GM21528 (cell line): ENCODE measurements around the gene DDX42.

ENCODE experiments used
- ATAC-seq: cut with Tn5 transposase; IDR thresholded peaks from one replicate; pipeline ENCODE4 v1.9.1; 2021; ENCODE audit warnings: mild to moderate bottlenecking, moderate library complexity; ENCODE audit not compliant: unreplicated experiment, low FRiP score

The DDX42 gene

DNA sequence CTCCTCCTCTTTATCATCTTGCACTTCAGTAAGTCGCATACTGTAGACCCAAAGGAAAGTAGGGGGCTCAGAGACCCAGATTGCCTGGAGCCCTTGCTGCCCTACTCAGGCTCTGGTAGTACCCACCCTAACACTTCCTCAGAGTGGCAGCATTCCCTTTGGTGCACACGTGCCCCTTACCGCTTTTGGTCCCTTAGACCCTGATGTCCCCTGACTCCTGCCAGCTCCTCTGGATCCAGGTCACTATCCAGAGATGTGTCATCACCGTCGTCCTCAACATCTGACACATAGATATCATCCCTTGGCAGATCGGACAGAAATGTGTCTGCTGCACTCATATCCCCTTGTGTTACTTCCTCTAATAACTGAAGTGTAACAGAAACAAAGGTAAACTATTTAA lies 47.8 kb downstream of the DDX42 start:
- ATAC-seq = no peak

GRCh38 chr17:63822537-63822936 lies 48.6 kb downstream of the DDX42 start:
- no peak for ATAC-seq

DNA sequence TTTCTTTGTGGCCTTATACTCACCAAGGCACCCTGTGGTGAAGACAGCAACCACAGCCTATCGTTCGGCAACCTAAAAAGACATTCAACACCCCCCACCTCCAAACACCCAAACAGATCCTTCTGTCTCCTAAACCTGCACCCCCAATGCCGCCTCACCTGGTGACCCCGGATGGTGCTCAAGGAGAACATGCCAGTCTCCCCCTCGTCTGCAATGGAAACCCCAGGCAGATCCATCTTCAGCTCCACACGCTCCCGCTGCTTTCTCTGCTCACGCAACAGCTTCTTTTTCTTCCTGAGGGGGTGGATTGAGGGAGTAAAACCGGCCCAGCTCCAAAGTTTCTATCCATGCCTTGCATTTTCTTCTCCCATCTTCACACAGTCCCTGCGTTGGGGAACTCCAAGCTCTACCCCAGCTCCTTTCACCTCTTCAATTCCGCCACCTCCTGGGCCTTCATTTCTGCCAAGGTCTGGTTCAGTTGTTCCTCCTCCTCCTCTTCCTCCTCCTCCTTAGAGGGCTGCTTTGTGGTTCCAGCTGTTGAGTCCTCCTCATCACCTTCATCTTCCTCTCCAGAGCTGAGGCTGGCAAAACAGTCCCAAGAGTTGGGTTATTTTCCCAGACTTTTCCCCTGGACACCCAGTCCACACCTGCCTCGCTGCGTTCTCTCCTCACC lies 49.8 kb downstream of the DDX42 start:
- ATAC-seq = no peak

DNA sequence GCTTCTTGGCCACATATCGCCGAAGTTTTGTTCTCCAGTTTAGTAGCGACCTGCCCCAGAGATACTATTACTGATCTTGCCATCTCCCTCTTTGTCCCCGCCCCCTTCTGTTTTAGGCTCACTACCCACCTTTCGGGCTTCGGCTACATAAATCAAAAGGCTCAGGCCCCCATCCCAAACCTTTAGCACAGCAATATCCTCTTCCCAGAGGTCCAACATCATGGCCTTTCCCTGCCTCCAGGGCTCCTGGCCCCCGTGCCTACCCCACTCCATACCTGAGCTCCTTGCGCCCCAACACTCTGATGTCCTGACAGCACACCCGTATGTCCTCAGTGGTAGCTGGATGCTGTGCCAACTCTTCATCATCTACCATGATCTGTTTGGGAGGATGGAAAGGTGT lies 50.4 kb downstream of the DDX42 start:
- no peak for ATAC-seq

- ATAC-seq = peak; percentile 6
Measured at GRCh38 chr17:63826468-63827001, 52.6 kb downstream of the DDX42 start.

DNA sequence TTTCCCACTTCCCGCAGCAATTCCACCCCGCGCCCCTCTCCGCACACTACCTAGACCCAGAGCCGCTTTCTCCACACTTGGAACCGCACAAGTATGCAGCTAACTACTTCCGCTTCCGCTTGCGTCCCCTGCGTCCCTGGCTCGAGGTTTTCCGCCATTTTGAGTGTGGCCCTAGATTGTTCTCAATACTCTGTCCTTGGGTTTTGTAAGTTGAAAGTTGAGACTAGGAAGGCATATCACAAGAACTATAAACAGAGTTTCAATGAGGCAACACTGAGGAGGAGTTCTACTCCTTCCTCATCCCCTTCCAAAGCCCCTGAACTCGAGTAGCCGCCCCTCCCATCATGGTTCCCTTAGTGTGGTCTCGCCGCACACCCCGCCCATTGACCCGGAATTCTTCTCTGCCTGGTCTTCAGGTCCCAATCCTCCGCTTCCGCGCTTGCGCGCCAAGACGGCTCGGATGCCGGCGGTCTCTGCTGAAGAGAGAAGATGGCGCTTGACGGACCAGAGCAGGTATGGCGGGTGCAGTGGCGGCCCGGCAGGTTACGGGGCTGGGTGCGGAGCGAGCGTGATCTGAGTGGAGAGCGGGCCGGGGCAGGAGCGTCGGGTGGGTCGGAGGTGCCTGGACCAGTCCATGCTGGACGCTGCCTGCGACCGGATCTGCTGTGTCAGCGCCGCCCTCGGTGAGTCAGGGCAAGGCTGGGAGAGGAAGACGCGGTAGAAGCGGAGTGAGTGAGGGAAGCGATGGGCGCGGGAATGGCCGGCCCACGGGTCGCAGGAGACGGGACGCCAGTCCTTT lies 53.2 kb downstream of the DDX42 start, which contains the start of the genes FTSJ3 and PSMC5:
TSS of gene FTSJ3 (minus strand) at position 662 of the 799 bp plus-strand sequence. CDS start 761 bp downstream, outside the sequence.
TSS of gene PSMC5 (plus strand) at position 430 of the 799 bp plus-strand sequence. CDS start at position 490, 60 bp downstream.
- ATAC-seq = peak; percentile 83

DNA sequence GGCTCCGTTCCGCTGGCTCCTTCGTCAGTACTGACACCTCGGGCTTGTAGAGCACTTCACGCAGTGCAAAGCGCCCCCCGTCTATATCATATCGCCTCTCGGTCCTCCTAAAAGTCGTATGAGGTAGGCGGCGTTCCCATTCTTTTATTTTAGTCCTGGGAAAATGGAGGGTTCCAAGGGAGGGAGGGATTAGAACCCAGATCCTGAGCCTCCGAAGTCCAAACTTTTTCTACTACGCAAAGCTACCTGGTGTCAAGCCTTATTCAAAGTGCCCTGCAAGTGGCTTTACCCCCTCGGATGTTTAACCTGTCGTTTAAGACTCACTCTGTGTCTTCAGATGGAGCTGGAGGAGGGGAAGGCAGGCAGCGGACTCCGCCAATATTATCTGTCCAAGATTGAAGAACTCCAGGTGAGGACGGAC lies 53.8 kb downstream of the DDX42 start:
- ATAC-seq = no peak

DNA sequence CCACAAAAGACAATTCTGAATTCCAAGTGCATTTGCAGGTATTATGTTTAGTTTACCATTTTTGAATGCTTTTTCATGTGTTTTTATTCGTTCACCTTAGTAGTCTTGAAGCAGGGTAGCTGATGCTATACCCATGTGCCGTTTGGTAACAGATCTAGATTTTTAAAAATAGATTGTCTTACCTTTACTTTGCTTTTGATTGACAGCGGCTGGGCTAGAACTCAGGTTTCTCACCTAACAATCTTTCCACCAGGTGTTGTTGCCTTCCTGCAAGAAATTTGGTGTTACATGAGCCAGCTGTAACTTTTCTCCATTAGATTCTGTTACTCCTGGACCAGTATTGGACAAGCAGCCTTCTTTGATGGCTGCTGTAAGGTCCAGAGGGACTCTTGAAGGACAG lies 55.0 kb downstream of the DDX42 start:
- no peak for ATAC-seq

- ATAC-seq = no peak
Measured at GRCh38 chr17:63830278-63830677, 56.3 kb downstream of the DDX42 start.

DNA sequence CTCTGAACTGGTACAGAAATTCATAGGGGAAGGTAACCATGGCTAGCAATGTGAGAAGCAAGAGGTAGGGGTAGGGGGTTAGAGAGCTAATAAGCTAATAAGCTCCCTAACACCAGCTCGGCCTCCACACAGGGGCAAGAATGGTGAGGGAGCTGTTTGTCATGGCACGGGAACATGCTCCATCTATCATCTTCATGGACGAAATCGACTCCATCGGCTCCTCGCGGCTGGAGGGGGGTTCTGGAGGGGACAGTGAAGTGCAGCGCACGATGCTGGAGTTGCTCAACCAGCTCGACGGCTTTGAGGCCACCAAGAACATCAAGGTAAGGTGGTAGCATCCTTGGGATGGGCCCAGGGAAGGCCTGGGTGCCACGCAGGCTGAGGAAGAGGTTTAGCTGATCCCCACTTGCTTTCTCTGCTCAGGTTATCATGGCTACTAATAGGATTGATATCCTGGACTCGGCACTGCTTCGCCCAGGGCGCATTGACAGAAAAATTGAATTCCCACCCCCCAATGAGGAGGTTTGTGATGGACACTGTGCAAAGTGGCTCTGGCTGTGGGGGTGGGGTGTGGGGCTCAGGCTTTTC lies 57.0 kb downstream of the DDX42 start:
- ATAC-seq = no peak

DNA sequence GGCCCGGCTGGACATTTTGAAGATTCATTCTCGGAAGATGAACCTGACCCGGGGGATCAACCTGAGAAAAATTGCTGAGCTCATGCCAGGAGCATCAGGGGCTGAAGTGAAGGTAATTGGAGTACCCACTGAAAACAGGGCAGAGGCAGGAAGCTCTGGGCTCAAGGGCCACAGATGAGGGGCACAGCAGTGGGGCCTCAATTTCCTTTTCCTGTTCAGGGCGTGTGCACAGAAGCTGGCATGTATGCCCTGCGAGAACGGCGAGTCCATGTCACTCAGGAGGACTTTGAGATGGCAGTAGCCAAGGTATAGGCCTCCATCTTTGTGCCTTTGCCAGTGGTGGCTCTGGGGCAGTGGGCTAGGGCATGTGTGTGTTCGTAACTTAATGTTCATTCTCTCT lies 57.5 kb downstream of the DDX42 start:
- no peak for ATAC-seq

DNA sequence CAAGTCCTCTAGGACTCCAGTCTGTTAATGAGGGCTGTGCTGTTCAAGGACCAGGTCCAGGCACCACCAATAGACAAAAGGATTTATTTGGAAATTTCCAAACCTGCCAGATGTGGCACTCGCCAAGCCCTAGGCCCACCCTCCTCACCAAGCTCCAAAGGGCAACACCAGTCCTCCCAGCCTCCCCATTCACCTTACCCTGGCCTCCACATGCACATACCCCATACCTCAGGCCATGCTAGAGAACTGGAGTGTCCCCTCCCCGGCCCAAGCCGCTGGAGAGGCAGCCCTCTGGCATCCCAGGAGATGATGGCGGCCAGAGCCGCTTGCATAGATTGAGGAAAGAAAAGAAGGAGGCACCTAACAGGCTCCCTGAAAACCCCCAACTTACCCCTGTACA lies 58.0 kb downstream of the DDX42 start:
- no peak for ATAC-seq

DNA sequence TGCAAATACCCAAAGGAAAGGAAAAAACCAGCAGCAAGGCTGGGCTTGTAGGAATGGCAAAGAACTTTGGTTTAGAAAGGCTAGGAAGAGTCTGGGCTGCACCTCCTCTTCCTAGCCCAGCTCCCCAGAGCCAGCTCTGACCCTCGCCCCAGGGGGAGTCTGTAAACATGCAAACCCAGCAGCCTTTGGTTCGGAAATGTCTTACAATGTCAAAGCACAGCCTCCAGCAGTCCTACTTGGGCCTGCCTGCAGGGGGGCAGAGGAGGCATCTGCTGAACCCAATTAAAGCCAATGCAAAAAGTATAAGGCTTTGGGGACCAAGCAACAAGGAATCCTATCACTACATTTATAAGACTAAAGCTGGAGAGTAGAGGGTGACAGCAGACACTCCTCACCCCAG lies 58.5 kb downstream of the DDX42 start:
- no peak for ATAC-seq

DNA sequence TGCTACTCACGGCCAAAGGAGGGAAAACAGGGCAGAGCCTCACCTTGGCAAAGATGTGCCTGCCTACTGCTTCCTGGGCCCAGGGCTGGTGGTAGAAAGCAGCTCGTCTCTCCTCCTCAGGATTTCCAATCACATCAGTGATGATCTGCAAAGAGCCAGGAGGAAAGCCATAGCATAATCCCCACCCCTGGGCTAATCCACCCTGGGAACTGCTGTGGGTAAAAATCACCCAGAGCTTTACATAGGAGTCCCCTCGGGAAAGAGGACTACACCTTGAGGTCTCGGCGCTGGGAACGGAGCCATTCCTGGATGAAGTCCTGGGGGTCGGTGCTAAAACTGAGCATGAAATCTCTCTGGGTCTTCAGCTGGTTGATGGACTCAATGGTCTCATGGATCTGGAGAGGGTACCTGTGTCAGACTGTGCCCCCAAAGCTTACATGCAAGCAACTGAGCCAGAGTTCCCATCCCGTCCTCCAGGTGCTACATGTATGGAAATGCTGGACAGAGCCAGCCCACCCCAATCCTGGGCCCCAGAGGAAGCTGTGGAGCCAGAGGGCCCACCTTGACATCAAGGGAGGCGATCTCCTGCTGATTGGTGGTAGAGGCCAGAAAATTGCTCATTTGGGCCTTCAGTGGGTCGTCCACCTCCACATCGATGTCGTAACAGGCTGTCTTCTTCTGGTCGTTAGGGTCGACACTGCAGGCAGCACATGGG lies 59.2 kb downstream of the DDX42 start:
- ATAC-seq = no peak

DNA sequence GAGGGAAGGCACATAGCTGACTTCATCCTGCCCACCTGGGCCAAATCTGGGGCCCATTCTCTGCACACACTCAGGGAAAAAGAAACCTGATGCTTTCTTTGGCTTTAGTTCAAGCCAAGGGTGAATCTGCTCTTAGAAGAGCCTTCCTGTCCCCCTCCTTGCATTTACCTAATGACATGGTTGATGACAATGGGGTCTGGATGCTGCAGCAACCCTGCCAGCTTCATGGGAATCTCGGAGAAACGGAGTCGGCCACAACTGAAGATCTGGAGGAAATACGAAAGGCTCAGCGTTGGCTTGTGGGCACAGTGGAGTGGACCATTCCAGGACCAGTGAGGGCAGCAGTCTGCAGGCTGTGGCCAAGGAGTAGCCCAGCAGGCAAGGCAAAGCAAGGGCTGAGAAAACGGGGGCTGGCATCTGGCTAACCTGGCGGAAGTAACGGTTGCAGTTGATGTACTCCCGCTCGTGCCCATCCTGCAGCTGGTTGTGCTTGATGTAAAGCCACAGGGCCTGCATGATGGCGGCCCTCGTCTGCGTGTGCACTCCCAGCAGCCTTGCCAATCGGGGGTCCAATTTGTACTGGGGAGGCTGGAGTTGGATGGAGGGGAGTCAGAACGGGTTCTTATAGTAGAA lies 59.9 kb downstream of the DDX42 start:
- ATAC-seq = no peak

- peak; percentile 55 for ATAC-seq
Measured at GRCh38 chr17:63834431-63835166, 60.6 kb downstream of the DDX42 start.

DNA sequence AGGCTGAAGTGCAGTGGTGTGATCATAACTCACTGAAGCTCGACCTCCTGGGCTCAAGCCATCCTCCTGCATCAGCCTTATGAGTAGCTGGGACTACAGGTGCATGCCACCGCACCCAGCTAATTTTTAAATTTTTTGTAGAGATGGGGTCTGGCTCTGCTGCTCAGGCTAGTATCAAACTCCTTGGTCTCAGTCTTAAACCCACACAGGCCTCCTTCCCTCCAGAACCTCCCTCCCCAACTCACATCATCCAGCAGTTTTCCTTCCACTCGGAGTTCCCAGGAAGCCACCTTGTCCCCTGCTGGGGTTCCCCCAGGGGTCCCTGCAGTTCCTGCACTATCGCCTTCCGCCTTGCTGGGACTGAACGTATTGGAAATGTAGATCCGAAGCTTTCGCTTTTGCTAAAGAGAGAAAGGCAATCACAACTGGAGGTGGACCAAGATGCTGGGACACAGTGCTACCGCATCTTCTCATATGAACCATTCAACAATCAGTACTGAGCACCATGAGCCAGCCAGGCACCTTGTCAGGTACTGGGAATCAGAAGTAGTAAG lies 61.3 kb downstream of the DDX42 start:
- no peak for ATAC-seq

DNA sequence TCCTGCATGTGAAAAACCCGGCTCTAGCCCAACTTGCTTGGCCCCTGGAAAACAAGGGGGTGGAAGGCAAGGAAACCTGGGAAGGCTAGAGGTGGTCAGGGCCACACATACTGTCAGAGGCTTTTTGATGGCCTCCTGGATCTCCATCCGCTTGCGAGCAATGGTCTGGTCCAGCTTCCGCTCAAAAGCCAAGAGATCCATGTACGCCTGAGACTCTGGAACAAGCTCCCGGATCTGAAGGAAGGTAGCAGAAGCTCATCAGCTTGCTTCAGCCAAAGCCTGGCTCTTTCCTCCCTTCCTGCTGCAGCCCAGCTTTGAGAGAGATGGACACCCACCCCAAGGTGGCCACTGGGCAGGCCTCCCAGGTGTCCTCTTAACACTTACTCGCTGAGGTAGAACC lies 62.8 kb downstream of the DDX42 start:
- ATAC-seq = no peak

GRCh38 chr17:63837480-63837879 lies 63.5 kb downstream of the DDX42 start:
- ATAC-seq = no peak
